ENCODE data around the gene CEP104. TPM values are rescaled to one million over a fixed set of nuclear protein-coding genes. Genes with fewer than 3 reads are reported as not detected.

Gene CEP104
- polyA plus RNA-seq, 1 donor from 2014 or later: 18.3 TPM

DNA sequence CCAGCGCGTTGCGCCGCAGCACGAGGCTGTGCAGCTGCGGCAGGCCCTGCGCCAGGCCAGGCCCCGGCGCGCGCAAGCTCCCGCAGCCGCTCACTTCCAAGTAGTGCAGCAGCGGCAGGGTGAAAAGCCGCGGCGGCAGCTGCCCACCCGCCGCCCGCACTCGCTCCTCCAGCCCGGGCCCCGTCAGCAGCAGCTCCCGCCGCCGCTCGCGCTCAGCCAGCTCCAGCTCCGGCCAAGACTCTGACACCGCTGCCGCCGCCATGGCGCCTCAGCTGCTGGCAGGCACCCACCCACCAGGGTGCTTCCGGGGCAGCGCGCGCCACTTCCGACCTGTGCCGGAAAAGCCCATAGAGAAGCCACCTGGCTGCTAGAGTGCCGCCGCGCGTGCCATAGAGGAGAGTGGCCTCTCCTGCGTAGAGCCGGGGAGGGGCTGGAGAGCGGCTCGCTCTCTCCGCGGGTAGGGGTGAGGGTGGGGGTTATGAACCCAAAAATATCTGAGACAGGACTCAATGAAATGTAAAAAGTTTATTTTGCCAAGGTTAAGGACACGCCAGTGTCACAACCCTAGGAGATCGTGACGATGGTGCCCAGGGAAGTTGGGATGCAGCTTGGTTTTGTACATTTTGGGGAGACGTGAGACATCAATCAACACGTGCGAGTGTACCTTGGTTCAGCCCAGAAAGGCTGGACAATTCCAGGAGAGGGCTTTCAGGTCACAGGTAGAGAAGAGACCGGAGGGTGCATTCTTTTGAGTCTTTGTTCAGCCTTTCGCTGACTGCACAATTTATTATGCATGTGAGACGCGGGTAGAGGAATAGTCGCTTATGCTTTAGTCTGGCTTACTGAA is 60.6 kb downstream of the CEP104 start, which contains the start of gene LRRC47:
Gene LRRC47, minus strand, starts transcription at position 284 of the 847 bp plus-strand sequence. Its CDS starts 22 bp downstream, at position 262.
- Mint-ChIP-seq H3K4me1 (peaks cover 14 to 29% (median 24%) of the 10 kb centered on the region in 3 donors), H3K27ac (peak within 1 kb of the TSS; percentile 70 to 97 (median 94)), H3K9me3 (peaks cover 0 to 5% (median 0%) of the 10 kb centered on the region in 3 donors), H3K4me3 (peak within 1 kb of the TSS; percentile 92 to 99 (median 96)), H3K27me3 (peaks cover 12% of the 10 kb centered on the region), H3K36me3 (peaks cover 2% of the 10 kb centered on the region)

DNA sequence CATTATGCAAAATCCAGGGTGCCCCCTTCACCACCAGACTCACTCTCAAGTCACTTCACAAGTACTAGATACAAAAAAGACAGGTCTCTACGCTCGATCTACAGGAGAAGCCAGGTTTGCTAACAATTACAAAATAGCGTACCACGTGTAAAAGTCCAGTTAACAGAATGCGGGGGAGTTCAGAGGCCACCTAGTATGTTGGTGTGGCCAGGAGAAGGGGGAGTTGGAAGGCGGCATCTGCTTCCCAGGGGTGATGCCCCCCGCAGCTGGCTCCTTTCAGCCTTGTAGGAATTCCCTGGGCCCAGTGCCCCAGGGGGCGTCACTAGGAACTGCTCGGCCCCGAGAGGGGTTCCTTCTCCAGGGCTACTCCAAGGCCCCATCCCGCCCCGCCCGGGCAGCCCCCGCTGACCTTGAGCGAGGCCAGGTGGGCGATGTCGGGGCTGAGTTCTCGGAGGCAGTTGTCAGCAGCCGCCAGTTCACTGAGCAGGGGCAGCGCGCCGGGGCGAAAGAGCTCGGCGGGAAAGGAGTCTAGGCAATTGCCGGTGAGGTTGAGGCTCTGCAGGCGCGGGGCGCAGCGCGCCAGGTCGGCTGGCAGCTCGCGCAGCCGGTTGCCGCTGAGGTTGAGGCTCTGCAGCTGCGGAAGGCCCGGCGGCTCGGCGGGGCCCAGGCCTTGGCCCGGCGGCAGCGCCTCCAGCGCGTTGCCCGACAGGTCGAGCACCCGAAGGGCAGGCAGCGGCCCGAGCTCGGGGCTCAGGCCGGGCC is 61.4 kb downstream of the CEP104 start:
- Mint-ChIP-seq H3K4me3 (peak overlapping the region; percentile 81 to 92 (median 86)), H3K27me3 (peaks cover 5% of the 10 kb centered on the region), H3K27ac (no peak overlapping the region), H3K36me3 (no peaks in the 10 kb centered on the region), H3K4me1 (peaks cover 10 to 23% (median 21%) of the 10 kb centered on the region in 3 donors), H3K9me3 (peaks cover 0 to 5% (median 0%) of the 10 kb centered on the region in 3 donors)

DNA sequence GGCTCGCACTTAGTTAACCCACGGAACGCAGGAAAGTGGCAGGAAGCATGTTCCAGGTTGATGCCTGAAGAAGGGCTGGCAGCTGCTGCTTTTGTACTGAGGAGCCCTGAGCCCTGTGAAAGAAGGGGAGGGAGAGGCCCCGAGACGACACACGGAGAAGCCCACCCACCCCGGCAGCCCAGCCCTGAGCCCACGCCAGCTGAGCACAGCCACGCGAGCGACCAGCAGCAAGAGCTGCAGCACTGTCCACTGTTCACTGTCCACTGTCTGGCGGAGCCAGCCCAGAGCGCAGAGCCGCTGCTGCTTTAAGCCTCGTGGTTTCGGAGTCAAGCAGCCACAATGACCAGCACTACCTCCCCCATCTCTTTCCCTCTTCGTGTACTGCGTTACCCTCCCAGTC is 66.1 kb downstream of the CEP104 start:
- Mint-ChIP-seq H3K27ac (no peak overlapping the region), H3K4me3 (peak overlapping the region in 1 of 4 donors; percentile 47), H3K9me3 (no peaks in the 10 kb centered on the region), H3K4me1 (peaks cover 0 to 22% (median 10%) of the 10 kb centered on the region in 3 donors), H3K36me3 (no peaks in the 10 kb centered on the region), H3K27me3 (no peaks in the 10 kb centered on the region)

DNA sequence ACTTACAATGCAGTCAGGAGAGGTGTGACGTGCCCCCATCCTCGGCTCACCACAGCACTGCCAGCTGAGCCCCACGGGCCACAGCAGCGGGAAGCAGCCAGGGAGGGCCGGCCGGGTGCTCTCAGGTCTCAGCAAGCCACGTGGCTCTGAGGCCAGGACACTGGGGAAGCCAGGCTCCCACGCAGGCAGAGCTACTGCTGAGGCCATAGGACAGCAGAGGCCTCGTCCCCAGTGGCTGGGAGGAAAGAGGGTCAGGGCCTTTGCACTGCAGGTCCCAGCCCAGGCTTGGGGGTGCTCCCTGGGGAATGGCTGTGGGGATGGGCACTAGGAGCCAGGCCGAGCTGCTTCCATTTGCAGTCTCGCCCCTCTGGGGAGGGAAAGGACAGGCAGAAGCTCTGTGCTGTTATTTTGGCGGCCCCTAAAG is 66.5 kb downstream of the CEP104 start:
- H3K4me1 Mint-ChIP-seq: peaks cover 0 to 22% (median 9%) of the 10 kb centered on the region in 3 donors
- no peak overlapping the region for H3K27ac Mint-ChIP-seq
- H3K36me3 Mint-ChIP-seq: peaks cover under 1% of the 10 kb centered on the region
- no peaks in the 10 kb centered on the region for H3K9me3 Mint-ChIP-seq
- H3K4me3 Mint-ChIP-seq: peak overlapping the region in 1 of 4 donors; percentile 47
- H3K27me3 Mint-ChIP-seq: no peaks in the 10 kb centered on the region

DNA sequence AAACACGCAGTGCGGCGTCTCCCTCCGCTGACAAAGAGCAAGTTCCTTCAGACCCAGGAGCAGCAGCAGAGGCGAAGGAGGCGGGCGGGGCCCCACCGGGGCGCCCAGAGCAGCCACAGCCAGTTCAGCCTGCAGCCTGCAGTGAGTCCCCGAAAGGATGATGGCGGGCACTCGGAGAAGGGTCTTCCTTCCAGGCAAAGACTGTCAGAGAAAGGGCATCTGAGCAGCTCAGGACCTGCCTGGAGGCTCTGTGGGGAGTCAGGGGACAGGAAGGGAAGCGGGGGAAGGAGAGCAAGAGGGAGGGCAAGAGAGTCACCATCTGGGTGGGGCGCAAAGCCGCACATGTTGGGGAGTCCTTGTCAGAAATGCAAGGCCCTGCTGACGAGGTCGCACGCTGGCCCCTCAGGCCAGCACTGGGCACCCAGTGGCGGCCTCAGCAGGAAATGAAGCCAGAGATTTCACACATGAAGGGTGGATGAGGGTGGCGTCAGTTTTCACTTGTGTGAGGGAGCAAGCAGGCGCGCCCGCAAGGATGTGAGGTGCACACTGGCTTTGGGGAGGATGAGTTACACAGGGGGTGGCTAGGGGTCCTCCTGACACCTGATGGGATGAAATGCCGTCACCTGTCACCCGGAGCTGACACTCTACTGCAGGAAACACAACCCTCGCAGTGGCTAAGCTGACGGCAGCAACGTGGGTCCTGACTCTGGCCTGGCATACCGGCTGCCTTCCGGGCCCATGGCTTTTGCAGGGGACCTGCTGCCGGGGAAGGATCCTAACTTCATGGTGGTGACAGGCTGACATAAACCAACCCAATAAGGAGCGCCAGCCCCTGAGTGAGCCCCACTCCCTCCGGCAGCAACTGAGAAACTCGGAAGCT is 67.3 kb downstream of the CEP104 start:
- Mint-ChIP-seq H3K27ac (no peak overlapping the region), H3K9me3 (no peaks in the 10 kb centered on the region), H3K27me3 (no peaks in the 10 kb centered on the region), H3K4me3 (peak overlapping the region in 1 of 4 donors; percentile 48), H3K4me1 (peaks cover 0 to 16% (median 3%) of the 10 kb centered on the region in 3 donors), H3K36me3 (peaks cover 6% of the 10 kb centered on the region)

DNA sequence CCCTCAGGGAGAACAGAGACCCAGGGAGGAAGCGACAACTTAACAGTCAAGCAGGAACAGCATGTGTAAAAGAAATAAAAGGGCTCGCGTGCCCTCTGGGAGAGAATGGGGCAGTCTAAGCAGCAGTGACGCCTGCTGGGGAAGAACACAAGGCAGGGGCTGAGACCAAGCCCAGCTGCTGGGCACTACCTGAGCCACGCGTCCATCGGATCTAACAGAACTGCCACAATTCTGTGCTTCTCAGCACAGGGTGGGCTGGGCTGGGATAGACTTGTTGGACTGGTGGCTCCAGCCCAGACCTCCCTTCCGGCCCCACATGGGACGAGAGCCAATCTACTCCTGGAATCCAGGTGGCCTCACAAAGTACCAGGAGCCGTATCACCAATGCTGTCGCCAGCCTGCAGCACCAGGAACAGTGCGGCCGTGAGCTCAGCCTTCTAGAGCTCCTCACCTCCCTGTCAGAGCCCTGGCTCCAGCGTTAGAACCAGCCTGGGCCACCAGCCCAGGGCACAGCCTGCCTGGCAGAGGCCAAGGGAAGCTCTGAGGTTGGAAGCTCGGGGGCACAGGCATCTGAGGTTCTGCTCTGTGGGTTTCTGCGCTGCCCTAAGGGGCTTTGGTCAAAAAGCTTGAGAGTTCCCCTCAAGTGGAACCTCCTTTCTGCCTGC is 68.1 kb downstream of the CEP104 start:
- Mint-ChIP-seq H3K27ac (no peak overlapping the region), H3K36me3 (peaks cover 8% of the 10 kb centered on the region), H3K27me3 (no peaks in the 10 kb centered on the region), H3K4me1 (peaks cover 0 to 16% (median 3%) of the 10 kb centered on the region in 3 donors), H3K4me3 (no peak overlapping the region), H3K9me3 (no peaks in the 10 kb centered on the region)

DNA sequence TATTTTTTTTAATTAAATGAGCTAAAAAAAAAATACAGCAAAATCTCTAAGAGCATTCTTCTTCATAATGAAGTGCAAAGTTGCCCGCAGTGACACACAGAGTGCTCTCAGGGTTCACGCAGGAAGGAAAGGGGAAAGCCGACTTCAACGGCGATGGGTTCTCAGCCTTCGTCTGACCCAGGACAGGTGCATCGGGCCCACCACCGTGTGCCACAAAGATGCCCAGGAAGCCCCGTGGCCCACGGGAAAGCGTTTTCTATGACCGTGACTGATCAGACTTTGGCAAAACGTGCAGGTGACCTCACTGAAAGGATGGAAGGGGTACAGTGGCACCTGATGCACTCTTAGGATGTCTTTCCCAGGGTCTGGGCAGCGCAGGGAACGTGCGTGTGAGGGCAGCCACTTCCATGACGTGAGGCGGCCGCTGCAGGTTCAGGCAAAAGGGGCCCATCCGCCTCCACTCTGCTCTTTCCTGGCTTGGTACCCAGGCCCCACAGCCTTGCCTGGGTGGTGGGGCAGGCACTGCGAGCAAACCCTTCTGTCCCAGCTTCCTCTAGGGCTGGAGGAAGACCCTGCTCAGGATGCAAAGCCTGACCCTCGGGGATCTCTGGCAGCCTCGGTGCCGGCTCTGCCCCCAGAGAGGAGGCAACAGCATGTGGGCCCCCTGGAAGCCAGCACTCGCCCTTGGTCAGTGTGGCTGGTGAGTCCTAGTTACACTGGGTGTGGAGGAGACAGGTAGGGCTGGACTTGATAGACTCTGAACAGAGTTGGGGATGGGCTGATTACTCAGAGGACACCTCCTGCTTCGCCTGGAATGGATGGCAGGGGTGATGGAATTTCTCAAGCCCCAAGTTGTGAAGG is 69.0 kb downstream of the CEP104 start:
- peaks cover 11% of the 10 kb centered on the region for H3K36me3 Mint-ChIP-seq
- H3K27ac Mint-ChIP-seq: peak overlapping the region in 1 of 3 donors; percentile 67
- no peak overlapping the region for H3K4me3 Mint-ChIP-seq
- peaks cover 0 to 12% (median 3%) of the 10 kb centered on the region in 3 donors for H3K4me1 Mint-ChIP-seq
- H3K9me3 Mint-ChIP-seq: no peaks in the 10 kb centered on the region
- no peaks in the 10 kb centered on the region for H3K27me3 Mint-ChIP-seq

DNA sequence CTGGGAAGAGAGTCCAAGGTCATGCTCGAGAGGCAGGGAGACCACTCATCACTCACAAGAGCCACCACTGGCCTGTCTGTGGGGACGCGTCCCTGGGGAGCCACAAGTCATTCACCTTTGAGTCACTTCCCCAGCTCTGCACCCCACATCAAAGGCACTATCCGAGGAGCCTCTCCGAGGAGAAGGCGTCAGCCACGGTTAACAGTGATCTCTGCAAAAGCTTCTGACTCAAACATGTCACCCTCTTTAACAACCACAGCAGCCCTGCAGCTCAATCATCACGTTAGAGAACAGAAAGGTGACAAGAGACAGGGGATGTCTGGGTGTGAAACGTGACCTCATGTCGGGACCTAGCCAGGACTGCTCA is 69.7 kb downstream of the CEP104 start:
- H3K4me3 Mint-ChIP-seq: no peak overlapping the region
- H3K9me3 Mint-ChIP-seq: no peaks in the 10 kb centered on the region
- H3K27me3 Mint-ChIP-seq: no peaks in the 10 kb centered on the region
- peaks cover 0 to 9% (median 0%) of the 10 kb centered on the region in 3 donors for H3K4me1 Mint-ChIP-seq
- peaks cover 11% of the 10 kb centered on the region for H3K36me3 Mint-ChIP-seq
- H3K27ac Mint-ChIP-seq: peak overlapping the region in 1 of 3 donors; percentile 67

DNA sequence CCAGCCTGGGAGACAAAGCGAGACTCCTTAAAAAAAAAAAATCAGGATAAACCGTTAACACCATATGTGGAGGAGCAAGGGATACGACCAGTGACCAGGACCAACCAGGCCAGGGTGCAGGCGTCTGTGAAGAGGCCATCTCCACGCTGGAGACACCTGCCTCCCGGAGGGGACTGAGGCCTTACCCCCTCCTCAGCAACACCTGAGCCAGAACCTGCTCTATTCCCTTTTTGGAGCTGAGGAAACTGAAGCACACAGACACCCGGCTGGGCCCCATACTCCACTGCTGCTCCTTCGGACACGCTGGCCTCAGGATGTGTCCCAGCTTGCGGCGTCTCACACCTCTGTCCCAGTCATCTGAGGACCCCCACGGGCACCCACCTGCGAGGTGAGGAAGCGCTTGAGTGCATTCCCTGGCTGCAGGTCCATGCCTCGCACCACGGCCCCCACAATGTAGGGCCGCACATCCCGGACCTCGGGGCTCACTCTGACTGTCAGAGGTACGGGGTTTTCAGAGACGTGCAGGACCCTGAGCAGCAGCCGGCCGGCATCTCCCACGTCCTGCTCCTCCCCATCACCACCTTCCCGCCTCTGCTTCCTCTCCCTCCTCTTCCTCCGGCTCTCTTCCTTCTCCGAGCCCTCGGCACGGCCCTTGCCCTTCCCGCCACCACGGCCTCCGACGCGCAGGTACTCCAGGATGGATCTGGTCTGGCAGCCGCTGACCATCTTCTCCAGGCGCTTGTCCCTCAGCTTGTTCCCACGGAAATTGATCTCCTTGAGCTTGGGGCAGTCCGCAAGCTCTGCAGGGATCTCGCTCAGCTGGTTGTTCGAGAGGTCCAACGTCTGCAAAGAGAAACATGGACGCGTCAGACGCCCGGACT is 70.3 kb downstream of the CEP104 start:
- Mint-ChIP-seq H3K36me3 (peaks cover 11% of the 10 kb centered on the region), H3K27ac (peak overlapping the region in 1 of 3 donors; percentile 67), H3K4me1 (peaks cover 0 to 7% (median 0%) of the 10 kb centered on the region in 3 donors), H3K27me3 (no peaks in the 10 kb centered on the region), H3K9me3 (no peaks in the 10 kb centered on the region), H3K4me3 (no peak overlapping the region)

DNA sequence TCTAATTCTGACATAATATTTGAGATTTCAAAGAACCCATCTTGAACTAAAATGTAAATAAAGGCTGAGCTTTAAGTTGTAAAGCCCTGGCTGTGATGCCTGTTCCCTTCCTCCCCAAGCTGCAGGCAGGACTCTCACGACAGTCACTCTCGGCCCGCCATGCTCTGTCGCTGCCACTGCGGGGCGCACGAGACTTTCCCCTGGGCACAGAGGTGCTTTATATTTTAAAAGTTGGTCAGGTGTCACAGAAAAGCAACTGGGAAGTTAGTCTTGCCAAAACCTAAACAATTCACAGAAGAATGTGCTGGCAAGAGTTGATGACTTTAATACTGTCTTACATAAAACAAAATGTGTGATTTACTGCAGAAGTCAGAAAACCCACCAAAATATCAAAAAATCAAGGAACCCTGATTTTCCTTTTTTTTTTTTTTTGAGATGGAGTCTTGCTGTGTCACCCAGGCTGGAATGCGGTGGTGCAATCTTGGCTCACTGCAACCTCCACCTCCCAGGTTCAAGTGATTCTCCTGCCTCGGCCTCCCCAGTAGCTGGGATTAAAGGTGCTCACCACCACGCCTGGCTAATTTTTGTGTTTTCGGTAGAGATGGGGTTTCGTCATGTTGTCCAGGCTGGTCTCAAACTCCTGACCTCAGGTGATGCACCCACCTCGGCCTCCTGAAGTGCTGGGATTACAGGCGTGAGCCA is 71.4 kb downstream of the CEP104 start:
- peaks cover 0 to 7% (median 0%) of the 10 kb centered on the region in 3 donors for H3K4me1 Mint-ChIP-seq
- H3K9me3 Mint-ChIP-seq: no peaks in the 10 kb centered on the region
- H3K36me3 Mint-ChIP-seq: peaks cover 11% of the 10 kb centered on the region
- H3K4me3 Mint-ChIP-seq: no peak overlapping the region
- no peak overlapping the region for H3K27ac Mint-ChIP-seq
- no peaks in the 10 kb centered on the region for H3K27me3 Mint-ChIP-seq

DNA sequence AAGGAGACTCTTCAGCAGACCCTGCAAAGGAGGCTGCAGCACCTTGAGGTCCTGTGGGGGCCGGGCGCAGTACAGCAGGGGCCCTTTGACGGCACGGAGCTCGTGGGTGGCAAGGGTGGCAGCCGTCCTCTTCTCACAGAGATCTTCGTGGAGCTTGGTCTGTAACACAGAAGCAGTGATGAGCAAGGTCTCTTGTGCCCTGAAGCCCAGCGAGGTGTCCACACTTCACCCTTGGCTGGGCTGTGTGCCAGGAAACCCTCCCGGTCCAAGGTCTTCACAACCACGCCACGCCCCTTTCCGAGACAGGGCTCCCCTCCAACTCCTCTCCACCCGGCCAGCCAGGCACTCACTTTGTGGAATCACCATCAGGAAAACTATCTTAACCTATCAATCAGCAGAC is 72.0 kb downstream of the CEP104 start:
- Mint-ChIP-seq H3K27me3 (no peaks in the 10 kb centered on the region), H3K9me3 (no peaks in the 10 kb centered on the region), H3K36me3 (peaks cover 11% of the 10 kb centered on the region), H3K4me3 (no peak overlapping the region), H3K4me1 (peaks cover 0 to 7% (median 0%) of the 10 kb centered on the region in 3 donors), H3K27ac (no peak overlapping the region)
